Occipital lobe (tissue), 2 donors: ENCODE measurements around the gene ZG16B. TPM values are rescaled to one million over a fixed set of nuclear protein-coding genes. Genes with fewer than 3 reads are reported as not detected.

Source experiments
- DNase-seq: peaks from one replicate; lab custom pipeline; 2025; lab: John Stamatoyannopoulos, UW
- total RNA-seq: library from RNA; depleted of rRNA; stranded (reverse); fragments of >200 nt; gene quantifications from one replicate; pipeline ENCODE4 v1.2.3, GENCODE V29; 2014

Gene ZG16B
- total RNA-seq, 1 donor from 2014 or later = 0.47 TPM

- DNase-seq = no peak
Observed at GRCh38 chr16:2804728-2805127, 25.4 kb upstream of the ZG16B start.

DNA sequence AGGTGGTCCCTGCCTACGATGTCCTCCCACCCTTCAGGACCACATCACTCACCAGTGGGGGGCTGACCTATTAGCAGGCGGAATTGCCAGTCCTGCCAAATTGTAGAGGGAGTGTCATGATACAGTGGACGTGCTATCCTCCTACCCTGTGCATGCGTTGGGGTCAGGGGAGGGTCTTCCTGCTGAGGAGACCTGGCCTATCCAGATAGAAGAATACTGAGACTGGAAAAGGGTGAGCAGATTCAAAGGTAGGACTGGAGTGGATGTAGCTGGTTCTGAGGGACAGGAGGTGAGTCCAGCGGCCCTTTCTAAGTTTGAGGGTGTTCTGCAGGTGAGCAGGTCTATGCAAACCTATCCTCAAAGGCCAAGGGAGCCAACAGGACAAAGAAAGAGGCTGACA is 23.8 kb upstream of the ZG16B start:
- no peak for DNase-seq

- DNase-seq = no peak
Observed at GRCh38 chr16:2808181-2808580, 21.9 kb upstream of the ZG16B start.

GRCh38 chr16:2809149-2809760 is 20.8 kb upstream of the ZG16B start:
- no peak for DNase-seq

- no peak for DNase-seq
Observed at GRCh38 chr16:2810651-2811050, 19.5 kb upstream of the ZG16B start.

GRCh38 chr16:2811703-2812471 is 18.2 kb upstream of the ZG16B start:
- DNase-seq = no peak

- no peak for DNase-seq
Observed at GRCh38 chr16:2813771-2814221, 16.3 kb upstream of the ZG16B start.

DNA sequence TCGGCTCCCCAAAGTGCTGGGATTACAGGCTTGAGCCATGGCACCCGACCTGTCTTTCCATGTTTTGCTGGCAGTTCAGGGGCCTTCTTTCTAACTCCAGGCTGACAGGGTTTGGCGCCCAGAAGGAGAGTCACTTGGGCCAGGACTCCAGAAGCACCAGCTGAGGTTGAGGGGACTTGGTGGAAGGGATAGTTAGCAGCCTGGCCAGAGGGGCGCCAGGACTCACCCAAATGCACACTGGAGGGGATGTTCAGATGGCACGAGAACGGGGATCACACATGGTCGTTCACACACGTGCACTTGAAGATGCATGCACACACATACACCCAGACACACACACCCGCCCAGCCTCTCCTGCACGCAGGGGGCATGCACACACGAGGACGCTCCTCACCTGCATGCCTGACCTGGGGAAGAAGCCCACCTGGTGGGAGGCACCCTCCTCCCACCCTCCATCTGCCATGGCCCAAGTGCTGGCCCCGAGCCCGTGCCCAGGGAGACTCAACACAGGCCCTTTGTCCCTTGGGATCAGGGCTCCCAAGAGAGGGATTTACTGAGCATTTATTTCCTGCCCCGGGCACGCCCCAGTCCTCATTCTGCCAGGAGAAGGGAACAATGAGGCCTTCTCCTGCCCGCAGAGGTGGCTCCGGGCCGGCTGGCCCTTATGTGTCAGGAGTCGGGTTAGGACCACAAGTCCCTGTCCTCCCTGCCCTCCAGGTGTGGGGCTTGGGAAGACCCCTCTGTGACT is 15.4 kb upstream of the ZG16B start:
- DNase-seq = no peak

DNA sequence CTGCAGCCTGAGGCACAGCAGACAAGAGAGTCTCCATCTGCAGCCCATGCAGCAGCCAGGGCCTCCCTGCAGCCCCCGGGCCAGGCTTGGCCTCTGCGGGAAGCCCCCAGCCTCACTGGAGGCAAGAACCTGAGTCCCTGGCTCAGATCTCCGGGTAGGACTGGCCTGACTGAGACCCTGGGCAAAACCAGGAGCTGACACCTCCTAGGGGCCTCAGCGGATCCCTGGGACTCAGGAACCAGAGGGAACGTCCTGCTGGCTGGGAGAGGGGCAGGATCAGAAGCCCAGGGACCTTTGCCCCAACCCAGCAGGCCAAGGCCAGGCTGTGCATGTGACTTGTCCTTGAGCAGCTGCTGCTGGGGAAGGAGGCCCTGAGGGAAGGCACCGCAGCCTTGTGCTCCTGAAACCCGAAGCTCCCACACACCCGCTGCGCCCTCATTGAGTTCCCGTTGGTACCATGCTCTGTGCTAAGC is 14.8 kb upstream of the ZG16B start:
- DNase-seq = no peak

- DNase-seq = no peak
Observed at GRCh38 chr16:2816751-2817339, 13.3 kb upstream of the ZG16B start, which contains the start of gene PRSS21. PRSS21 (plus strand) TSS chr16:2817237; CDS start chr16:2817269, 32 bp downstream.

DNA sequence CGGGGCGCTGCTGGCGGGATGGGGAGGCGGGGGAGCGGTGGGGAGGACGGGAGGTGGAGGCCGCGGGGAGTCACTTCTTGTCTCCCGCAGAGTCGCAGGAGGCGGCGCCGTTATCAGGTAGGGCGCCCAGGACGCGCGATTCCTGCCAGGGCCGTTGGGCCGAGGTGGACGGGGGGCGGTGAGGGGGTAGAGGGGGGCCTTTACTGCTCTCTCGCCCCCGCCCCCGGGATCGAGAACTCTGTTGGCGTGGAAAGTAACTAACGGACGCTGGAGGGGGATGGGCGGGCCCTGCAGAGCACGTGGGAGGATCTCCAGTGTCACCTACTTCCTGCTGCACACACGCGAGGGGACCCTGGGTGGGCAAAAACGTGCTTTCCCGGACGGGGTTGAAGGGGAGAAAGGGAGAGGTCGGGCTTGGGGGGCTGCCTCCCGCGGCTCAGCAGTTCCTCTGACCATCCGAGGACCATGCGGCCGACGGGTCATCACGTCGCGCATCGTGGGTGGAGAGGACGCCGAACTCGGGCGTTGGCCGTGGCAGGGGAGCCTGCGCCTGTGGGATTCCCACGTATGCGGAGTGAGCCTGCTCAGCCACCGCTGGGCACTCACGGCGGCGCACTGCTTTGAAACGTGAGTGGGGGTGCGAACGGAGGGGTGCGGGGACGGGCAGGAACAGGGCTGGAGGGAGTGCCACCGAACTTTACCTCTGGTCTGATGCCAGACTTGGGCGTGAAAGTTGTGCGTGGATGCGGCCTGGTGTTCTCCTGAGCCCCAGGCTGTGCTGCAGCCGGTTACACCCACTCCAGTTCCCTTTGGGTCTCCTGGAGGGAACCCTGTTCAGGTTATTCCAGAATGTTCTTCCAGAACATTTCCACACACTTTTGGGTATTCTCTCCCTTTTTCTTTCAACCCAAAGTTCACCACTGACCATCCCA is 12.5 kb upstream of the ZG16B start:
- DNase-seq = no peak

- DNase-seq = no peak
Observed at GRCh38 chr16:2818272-2818876, 11.7 kb upstream of the ZG16B start.

DNA sequence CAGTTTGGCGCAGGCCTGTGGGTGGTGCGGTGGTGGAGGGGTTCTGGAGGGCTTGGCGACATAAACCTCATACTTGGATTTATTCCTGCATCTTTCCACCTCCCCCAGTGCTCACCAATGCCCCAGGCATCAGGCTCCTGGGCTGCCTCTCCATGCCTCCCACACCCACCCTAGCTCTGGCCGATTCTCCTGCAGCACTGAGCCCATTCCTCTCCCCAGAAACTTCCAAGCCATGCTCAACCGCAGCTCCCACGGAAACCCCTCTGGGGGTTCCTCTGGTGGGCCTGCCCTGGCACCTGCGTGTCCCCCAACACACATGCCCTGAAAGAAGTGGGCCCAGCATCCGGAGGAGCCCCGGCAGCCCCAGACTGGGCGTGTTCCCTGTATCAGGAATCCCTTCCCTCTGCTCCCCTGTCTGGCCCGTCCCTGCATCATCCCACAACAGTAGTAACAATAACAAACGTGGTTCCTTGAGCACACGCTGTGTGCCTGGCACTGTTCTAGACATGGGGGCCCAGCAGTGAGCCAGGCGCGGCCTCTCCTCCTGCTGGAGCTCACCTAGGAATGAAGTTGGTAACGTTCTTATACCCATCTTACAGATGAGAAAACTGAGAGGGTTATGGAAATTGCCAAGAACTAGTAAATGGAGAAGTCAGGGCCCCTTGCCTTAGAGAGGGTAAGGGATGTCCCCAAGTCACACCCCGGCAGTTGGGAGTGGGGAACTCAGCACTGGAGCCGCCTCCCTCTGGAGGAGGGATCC is 10.7 kb upstream of the ZG16B start:
- no peak for DNase-seq

- DNase-seq = no peak
Observed at GRCh38 chr16:2819939-2820835, 9.9 kb upstream of the ZG16B start.

DNA sequence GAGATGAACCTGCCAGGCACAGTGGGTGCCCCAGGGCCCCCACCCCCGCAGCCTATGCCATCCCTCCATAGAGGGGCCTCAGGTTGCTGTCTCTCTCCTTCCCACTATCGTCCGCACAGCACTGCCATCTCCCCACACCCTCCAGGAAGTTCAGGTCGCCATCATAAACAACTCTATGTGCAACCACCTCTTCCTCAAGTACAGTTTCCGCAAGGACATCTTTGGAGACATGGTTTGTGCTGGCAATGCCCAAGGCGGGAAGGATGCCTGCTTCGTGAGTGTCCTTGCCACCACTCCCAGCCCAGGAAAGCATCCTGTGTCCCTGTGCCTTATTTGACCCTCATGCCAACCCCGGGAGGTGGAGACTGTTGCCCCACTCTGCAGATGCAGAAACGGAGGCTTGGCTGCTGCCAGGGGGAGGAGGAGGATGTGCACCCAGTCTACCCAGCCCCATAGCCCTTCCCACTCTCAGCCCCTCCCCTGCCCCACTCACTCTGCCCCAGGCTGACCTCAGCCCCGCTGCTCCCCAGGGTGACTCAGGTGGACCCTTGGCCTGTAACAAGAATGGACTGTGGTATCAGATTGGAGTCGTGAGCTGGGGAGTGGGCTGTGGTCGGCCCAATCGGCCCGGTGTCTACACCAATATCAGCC is 9.1 kb upstream of the ZG16B start:
- no peak for DNase-seq

DNA sequence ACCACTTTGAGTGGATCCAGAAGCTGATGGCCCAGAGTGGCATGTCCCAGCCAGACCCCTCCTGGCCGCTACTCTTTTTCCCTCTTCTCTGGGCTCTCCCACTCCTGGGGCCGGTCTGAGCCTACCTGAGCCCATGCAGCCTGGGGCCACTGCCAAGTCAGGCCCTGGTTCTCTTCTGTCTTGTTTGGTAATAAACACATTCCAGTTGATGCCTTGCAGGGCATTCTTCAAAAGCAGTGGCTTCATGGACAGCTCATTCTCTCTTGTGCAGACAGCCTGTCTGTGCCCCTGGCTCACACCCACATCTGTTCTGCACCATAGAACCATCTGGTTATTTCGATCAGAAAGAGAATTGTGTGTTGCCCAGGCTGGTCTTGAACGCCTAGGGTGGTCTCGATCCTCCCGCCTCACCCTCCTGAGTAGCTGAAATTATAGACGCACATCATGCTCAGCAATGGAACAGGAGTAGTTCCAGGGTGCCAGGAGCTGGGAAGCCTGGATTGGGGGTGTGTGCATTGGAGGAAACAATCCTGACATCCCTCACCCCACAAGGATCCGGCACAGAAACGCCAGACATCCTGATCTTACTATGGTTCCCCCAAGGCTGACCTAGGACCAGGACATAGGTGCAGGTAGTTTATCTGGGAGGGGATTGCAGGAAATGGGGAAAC is 8.5 kb upstream of the ZG16B start:
- DNase-seq = no peak

GRCh38 chr16:2822158-2822495 is 8.0 kb upstream of the ZG16B start:
- DNase-seq = no peak

GRCh38 chr16:2822496-2822895 is 7.6 kb upstream of the ZG16B start:
- DNase-seq = no peak
